Left kidney (tissue), 2 donors: Measurements from ENCODE around the gene ACKR3. TPM values are rescaled to one million over a fixed set of nuclear protein-coding genes. Genes with fewer than 3 reads are reported as not detected.

Source experiments
- DNase-seq: peaks from one replicate; pipeline ENCODE4 v3.0.0-alpha.2; 2013
- polyA plus RNA-seq: library from polyadenylated mRNA; unstranded; fragments of 120-200 nt; gene quantifications from one replicate; pipeline ENCODE4 v1.2.1, GENCODE V29; 2013; ENCODE audit not compliant: insufficient read length

Gene ACKR3
- polyA plus RNA-seq, 1 donor = 53.2 TPM

DNA sequence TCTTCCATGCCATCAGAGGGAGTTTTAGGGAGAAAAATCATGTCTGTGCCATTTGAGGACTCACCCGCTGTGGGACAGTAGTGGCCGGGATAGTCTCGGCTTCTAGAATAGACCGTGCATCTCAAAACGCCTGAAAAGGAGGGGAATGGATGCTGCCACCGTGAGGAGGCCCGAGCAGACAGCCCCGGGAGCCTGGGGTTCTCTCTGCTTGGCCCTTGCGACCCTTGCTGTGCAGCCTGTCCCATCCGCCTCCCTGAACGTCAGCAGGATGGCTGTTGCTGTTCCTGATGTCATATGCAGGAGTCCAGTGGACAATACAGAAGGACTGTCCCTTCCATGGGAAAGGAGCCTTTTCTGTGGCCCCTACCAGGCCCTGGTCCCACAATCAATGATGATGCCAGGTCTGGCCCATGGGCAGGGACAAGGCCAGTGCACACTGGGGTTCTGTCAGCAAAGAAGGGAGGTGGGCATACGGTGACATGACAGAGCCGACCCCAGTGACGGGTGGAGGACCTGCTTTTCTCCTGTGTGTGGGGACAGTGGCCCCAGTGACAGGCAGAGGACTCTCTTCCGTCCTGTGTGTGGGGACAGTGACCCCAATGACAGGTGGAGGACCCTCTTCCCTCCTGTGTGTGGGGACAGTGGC, 58.8 kb downstream of the ACKR3 start:
- DNase-seq = no peak

DNA sequence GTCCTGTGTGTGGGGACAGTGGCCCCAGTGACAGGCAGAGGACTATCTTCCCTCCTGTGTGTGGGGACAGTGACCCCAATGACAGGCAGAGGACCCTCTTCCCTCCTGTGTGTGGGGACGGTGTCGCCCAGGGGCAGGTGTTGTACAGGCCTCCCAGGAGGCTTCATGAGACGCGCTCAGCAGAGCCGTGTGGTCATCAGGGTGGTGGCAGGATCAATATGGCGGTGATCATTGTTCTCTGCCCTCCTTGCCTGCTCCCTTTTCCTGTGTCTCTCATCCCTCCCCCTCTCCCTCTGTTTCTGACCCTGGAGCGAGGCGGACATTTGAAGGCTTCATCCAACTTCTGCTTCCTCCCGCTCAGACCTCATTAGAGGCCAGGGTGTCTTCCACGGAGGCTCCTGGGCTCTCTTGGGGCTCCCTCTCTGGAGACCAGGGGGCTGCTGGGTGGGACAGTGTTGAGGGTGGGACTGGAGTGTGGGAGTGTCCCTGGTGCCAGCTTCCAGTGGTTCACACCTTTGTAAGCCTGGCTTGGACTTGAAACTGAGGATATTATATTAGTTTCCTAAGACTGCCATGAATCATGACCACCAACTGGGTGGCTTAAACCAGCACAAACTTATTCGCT, 59.5 kb downstream of the ACKR3 start:
- no peak for DNase-seq

DNA sequence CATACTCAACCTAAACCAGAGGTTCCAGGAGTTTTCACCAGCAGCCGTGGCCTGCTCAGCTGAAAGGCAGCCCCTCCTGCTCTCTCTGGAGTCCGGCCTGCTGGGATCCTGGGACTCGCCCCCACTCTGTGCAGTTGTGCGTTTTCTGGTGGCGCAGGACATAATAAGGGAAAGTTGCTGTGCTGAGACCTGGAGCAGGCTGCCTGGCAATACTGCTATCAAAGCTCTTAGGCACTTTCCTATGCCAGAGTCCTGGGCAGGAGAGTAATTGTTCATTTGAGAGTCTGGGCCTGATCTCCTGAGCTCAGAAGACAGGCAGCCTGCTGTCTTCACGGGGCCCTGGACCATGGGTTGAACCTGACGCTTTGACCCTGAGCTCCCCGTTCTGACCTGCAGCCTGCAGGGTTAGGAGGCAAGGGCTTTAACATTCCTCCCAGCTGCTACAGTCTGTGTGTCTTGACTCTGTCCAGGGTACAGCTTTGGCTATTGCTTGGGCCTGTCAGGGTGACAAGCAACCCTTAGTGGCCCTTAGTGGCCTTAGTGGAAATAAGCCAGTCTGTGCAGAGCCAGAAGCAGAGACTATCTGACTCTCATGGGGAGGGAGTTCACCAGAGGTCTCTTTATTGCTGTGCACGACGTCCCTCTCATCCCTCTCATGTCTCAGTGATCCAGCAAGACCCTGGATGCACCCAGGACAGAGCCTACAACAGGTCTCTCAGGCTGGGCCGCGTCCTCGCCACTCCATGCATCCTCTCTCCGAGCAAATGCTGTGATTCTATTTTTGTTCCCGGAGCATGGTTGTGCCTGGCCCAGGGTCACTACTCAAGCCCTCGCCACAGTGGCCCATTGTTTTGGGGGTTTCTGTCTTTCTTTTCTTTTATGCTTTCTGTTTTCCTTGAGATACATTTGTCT, 60.6 kb downstream of the ACKR3 start:
- no peak for DNase-seq

DNA sequence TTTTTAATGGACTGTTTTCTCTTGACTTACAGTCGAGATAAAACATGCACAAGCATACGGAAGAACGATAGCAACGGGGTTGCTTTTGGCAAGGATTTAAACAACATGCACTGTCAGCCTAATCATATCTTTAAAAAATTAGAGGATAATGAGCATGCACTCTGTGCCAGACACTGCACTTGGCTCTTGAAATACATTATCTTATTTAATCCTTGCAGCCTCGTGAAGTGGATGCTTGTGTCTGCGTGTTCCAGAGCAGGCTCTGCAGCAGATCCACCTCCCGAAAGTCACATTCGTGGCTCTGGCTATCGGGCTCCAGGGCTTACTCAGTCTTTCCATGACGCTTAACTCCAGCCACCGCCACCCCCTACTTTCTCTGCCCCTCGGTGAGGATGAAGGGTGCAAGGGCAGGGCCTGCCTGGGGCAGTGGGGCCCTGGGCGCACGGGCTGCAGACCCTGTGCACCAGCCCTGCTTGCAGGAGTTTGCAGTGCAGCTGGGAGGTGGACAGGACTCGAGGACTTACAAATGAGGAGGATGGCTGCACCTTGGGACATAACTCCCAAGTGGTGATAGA, 61.7 kb downstream of the ACKR3 start:
- no peak for DNase-seq

DNA sequence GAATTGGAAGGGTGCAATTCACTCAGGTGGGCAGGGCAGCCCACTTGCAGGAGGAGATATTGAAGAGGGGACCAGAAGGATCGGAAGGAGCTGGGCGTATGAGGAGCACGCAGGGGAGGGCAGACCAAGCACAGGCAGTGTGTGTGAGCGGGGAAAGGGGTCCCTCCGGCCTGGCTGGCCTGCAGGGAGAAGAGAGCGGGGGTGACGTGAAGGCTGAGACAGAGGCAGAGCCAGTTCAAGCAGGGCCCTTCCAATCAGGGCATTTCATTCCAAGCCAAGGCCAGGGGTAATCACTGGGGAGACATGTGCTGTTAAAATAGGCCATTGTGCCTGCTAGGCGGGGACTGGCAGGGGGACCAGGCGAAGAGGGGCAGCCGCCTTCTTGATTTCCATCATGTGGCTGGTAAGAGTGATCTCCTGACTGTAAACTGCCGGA, 62.2 kb downstream of the ACKR3 start:
- no peak for DNase-seq
